ENCODE measurements around the gene FLNC. TPM values are rescaled to one million over a fixed set of nuclear protein-coding genes. Genes with fewer than 3 reads are reported as not detected.

Gene FLNC
- polyA plus RNA-seq, 1 of the 3 experiments (the other 2 are of a cell fraction) = 43.7 TPM

GRCh38 chr7:128849156-128849515, 18.9 kb downstream of the FLNC start:
- 95% methylated on average over 16 of the region's 16 CpGs for WGBS (ENCODE audit: low lambda C conversion rate)
- ChIA-PET POLR2A (no interaction called here), CTCF (no interaction called here)
- H3K4me2 ChIP-seq = no peak overlapping the region
- no peaks in the 10 kb centered on the region for H3K9me3 ChIP-seq
- H3F3A ChIP-seq (replicated peaks; ENCODE audit: insufficient read depth) = peaks cover 19% of the 10 kb centered on the region
- H3K79me2 ChIP-seq (ENCODE audit: insufficient read depth) = 0 out of 2 replicates have a peak, but pooled peaks cover 3% of the 10 kb centered on the region
- no peak overlapping the region for H3K9ac ChIP-seq
- H3K4me1 ChIP-seq (ENCODE audit: control insufficient read depth in 1 of 2, insufficient read depth in 2 of 2, low read depth in 1 of 2, low read length in 1 of 2) = no peaks in the 10 kb centered on the region
- H4K20me1 ChIP-seq (ENCODE audit: insufficient read depth) = peaks cover 28% of the 10 kb centered on the region; the same call in 1 of the 2 replicates
- no peaks in the 10 kb centered on the region for H3K9me2 ChIP-seq
- no peaks in the 10 kb centered on the region for H3K27me3 ChIP-seq (ENCODE audit: insufficient read depth)
- DNase-seq = no peak
- H3K27ac ChIP-seq (ENCODE audit: low read depth in 2 of 2, low read length in 1 of 2) = no peak overlapping the region
- H3K36me3 ChIP-seq (replicated peaks in 1 of 2; ENCODE audit: control insufficient read depth in 1 of 2, insufficient read depth in 2 of 2, low read length in 1 of 2) = peaks cover 68 to 90% of the 10 kb centered on the region in 2 experiments
- TF ChIP-seq FOXM1 (IDR thresholded peaks at IDR 0.05; ENCODE audit: low read depth) = no peak
- TF ChIP-seq RCOR1 (IDR thresholded peaks at IDR 0.05; ENCODE audit: low read length) = no peak
- TF ChIP-seq CTCF (IDR thresholded peaks at IDR 0.05) = no peak
- TF ChIP-seq CHD2 (IDR thresholded peaks at IDR 0.05; ENCODE audit: low read length, partially characterized antibody) = no peak
- TF ChIP-seq GATA2 (CRISPR knock-in tag; IDR thresholded peaks at IDR 0.05) = no peak
- TF ChIP-seq REST (IDR thresholded peaks at IDR 0.05; ENCODE audit: low read depth, low read length) = no peak
- H2AFZ ChIP-seq (ENCODE audit: low read depth) = no peak overlapping the region
- no peak overlapping the region for H3K4me3 ChIP-seq (ENCODE audit: low read depth in 2 of 2, low read length in 1 of 2)

- Histone ChIP-seq H3K9ac (no peak overlapping the region), H2AFZ (ENCODE audit: low read depth) (no peak overlapping the region), H3K79me2 (ENCODE audit: insufficient read depth) (no peaks in the 10 kb centered on the region), H3K4me1 (ENCODE audit: control insufficient read depth in 1 of 2, insufficient read depth in 2 of 2, low read depth in 1 of 2, low read length in 1 of 2) (no peaks in the 10 kb centered on the region), H4K20me1 (ENCODE audit: insufficient read depth) (peaks cover 25% of the 10 kb centered on the region; the same call in 1 of the 2 replicates), H3K4me2 (no peak overlapping the region), H3K9me2 (no peaks in the 10 kb centered on the region), H3K36me3 (replicated peaks in 1 of 2; ENCODE audit: control insufficient read depth in 1 of 2, insufficient read depth in 2 of 2, low read length in 1 of 2) (peaks cover 65 to 90% of the 10 kb centered on the region in 2 experiments), H3K4me3 (ENCODE audit: low read depth in 2 of 2, low read length in 1 of 2) (no peak overlapping the region), H3K9me3 (no peaks in the 10 kb centered on the region), H3K27ac (ENCODE audit: low read depth in 2 of 2, low read length in 1 of 2) (no peak overlapping the region), H3K27me3 (ENCODE audit: insufficient read depth) (no peaks in the 10 kb centered on the region), H3F3A (replicated peaks; ENCODE audit: insufficient read depth) (peaks cover 19% of the 10 kb centered on the region)
- 96% methylated on average over 17 of the region's 18 CpGs for WGBS (ENCODE audit: low lambda C conversion rate)
- ChIA-PET CTCF (interaction anchor here (0.9 to 1.3 kb wide), 3 partner anchors 9 to 34 kb away, joined by 3 to 5 read pairs (median 3); no protein-coding TSS in a partner anchor), POLR2A (no interaction called here)
- DNase-seq = no peak
- TF ChIP-seq YY1 (IDR thresholded peaks at IDR 0.05; ENCODE audit: low read depth) = no peak
- no peak for TF ChIP-seq CTCF (IDR thresholded peaks at IDR 0.05)
- TF ChIP-seq USF1 (IDR thresholded peaks at IDR 0.05; ENCODE audit: borderline replicate concordance, low read depth) = no peak
- TF ChIP-seq FOSL2 (IDR thresholded peaks at IDR 0.05; ENCODE audit: borderline replicate concordance, low read depth) = no peak
- no peak for TF ChIP-seq NFIC (IDR thresholded peaks at IDR 0.05; ENCODE audit: borderline replicate concordance)
- no peak for TF ChIP-seq FOXM1 (IDR thresholded peaks at IDR 0.05; ENCODE audit: low read depth)
- TF ChIP-seq JUND (IDR thresholded peaks at IDR 0.05) = no peak
- no peak for TF ChIP-seq CHD2 (IDR thresholded peaks at IDR 0.05; ENCODE audit: low read length, partially characterized antibody)
- TF ChIP-seq SMC3 (IDR thresholded peaks at IDR 0.05; ENCODE audit: low read depth, low read length) = no peak
- no peak for TF ChIP-seq REST (IDR thresholded peaks at IDR 0.05; ENCODE audit: low read depth, low read length)
- TF ChIP-seq RXRA (IDR thresholded peaks at IDR 0.05; ENCODE audit: borderline replicate concordance, low read depth) = no peak
These were observed 19.7 kb downstream of the FLNC start for GRCh38 chr7:128849804-128850490.

All from SK-N-SH (cell line).